SU-DHL-6 (cell line): ENCODE data around the gene PPARG.

Experiments used
- H2AFZ ChIP-seq: fragments of 200-600 bp; sonication (generic); 2 replicates; pipeline ENCODE4 v1.6.1; 2014; ENCODE audit warnings: low read depth, mild to moderate bottlenecking, moderate library complexity, mixed read lengths, antibody characterized with exemption, low read length; ENCODE audit not compliant: severe bottlenecking
- H3F3A ChIP-seq: fragments of 200-600 bp; shearing (Covaris generic); 2 replicates; pipeline ENCODE4 v1.6.0; 2016; ENCODE audit warnings: antibody characterized with exemption, mild to moderate bottlenecking; ENCODE audit not compliant: insufficient read depth
- H3K27ac ChIP-seq: fragments of 200-600 bp; sonication (generic); 2 replicates; pipeline ENCODE4 v1.5.1; 2016; ENCODE audit warnings: low read depth, mild to moderate bottlenecking, low read length, moderate library complexity, mixed read lengths
- H3K27me3 ChIP-seq: fragments of 200-600 bp; sonication (generic), shearing (Covaris generic); 2 replicates; pipeline ENCODE4 v1.6.0; 2014; ENCODE audit warnings: mild to moderate bottlenecking, low read length
- H3K36me3 ChIP-seq: fragments of 200-600 bp; sonication (generic); 2 replicates; pipeline ENCODE4 v1.6.1; 2014; ENCODE audit warnings: mild to moderate bottlenecking, low read length, mixed read lengths
- H3K4me2 ChIP-seq: fragments of 300-600, 200-600 bp; shearing (Covaris generic), sonication (generic); 2 replicates; pipeline ENCODE4 v1.6.0; 2014; ENCODE audit warnings: low read length, low read depth, mild to moderate bottlenecking; ENCODE audit not compliant: poor library complexity, severe bottlenecking
- H3K4me3 ChIP-seq: fragments of 200-600 bp; sonication (generic); 2 replicates; pipeline ENCODE4 v1.5.1; 2014; ENCODE audit warnings: antibody characterized with exemption, low read length, mild to moderate bottlenecking, mixed read lengths; ENCODE audit not compliant: insufficient read depth, poor library complexity, severe bottlenecking
- H3K79me2 ChIP-seq: fragments of 200-600 bp; sonication (generic); 2 replicates; pipeline ENCODE4 v1.6.1; 2014; ENCODE audit warnings: mild to moderate bottlenecking, low read length, moderate library complexity; ENCODE audit not compliant: insufficient read depth
- H3K9ac ChIP-seq: fragments of 200-600 bp; sonication (generic); 2 replicates; pipeline ENCODE4 v1.7.0; 2014; ENCODE audit warnings: mild to moderate bottlenecking, low read length
- H3K9me2 ChIP-seq: fragments of 200-600 bp; sonication (generic); replicated peaks from 2 replicates; pipeline ENCODE4 v1.6.1; 2014; ENCODE audit warnings: low read length; ENCODE audit not compliant: insufficient read depth
- H3K9me3 ChIP-seq: fragments of 200-600 bp; sonication (generic); 2 replicates; pipeline ENCODE4 v1.6.1; 2014; ENCODE audit warnings: low read length, mixed read lengths; ENCODE audit not compliant: insufficient read depth
- H4K20me1 ChIP-seq: fragments of 200-600 bp; sonication (generic); 2 replicates; pipeline ENCODE4 v1.6.1; 2014; ENCODE audit warnings: low read depth, mild to moderate bottlenecking, antibody characterized with exemption, low read length, moderate library complexity, mixed read lengths
- CTCF ChIP-seq: fragments of 200-600 bp; sonication (generic); IDR thresholded peaks from one replicate; pipeline ENCODE4 v1.5.1; 2017; ENCODE audit warnings: antibody characterized with exemption, mild to moderate bottlenecking, low read length, moderate library complexity; ENCODE audit not compliant: insufficient read depth, poor library complexity, severe bottlenecking
- EZH2phosphoT487 ChIP-seq: fragments of 200-600 bp; sonication (generic), shearing (Covaris generic); conservative IDR thresholded peaks from 2 replicates; pipeline ENCODE4 v1.6.1; 2018; ENCODE audit warnings: mild to moderate bottlenecking, antibody characterized with exemption, low read length, moderate library complexity, mixed read lengths

Gene PPARG

GRCh38 chr3:12252889-12253288 is 36.0 kb upstream of the PPARG start:
- Histone ChIP-seq H3K27ac (no peak overlapping the region), H3K27me3 (0 out of 2 replicates have a peak, but pooled peaks cover 3% of the 10 kb centered on the region), H3K36me3 (no peaks in the 10 kb centered on the region), H3K79me2 (no peaks in the 10 kb centered on the region), H3K9me2 (no peaks in the 10 kb centered on the region), H3K9ac (no peak overlapping the region), H2AFZ (no peak overlapping the region), H3F3A (no peaks in the 10 kb centered on the region), H4K20me1 (no peaks in the 10 kb centered on the region), H3K4me3 (no peak overlapping the region), H3K4me2 (no peak overlapping the region), H3K9me3 (0 out of 2 replicates have a peak, but pooled peaks cover 9% of the 10 kb centered on the region)
- no peak for TF ChIP-seq EZH2phosphoT487
- TF ChIP-seq CTCF = no peak

GRCh38 chr3:12253516-12254343 is 35.1 kb upstream of the PPARG start:
- H3K36me3 ChIP-seq = no peaks in the 10 kb centered on the region
- no peak overlapping the region for H2AFZ ChIP-seq
- H3K79me2 ChIP-seq = no peaks in the 10 kb centered on the region
- H3K9ac ChIP-seq = no peak overlapping the region
- H3K27me3 ChIP-seq = 0 out of 2 replicates have a peak, but pooled peaks cover 3% of the 10 kb centered on the region
- TF ChIP-seq CTCF (no peak), EZH2phosphoT487 (no peak)
- H3K9me3 ChIP-seq = 0 out of 2 replicates have a peak, but pooled peaks cover 9% of the 10 kb centered on the region
- H3K9me2 ChIP-seq = no peaks in the 10 kb centered on the region
- no peak overlapping the region for H3K27ac ChIP-seq
- no peaks in the 10 kb centered on the region for H3F3A ChIP-seq
- H4K20me1 ChIP-seq = no peaks in the 10 kb centered on the region
- no peak overlapping the region for H3K4me2 ChIP-seq
- no peak overlapping the region for H3K4me3 ChIP-seq

DNA sequence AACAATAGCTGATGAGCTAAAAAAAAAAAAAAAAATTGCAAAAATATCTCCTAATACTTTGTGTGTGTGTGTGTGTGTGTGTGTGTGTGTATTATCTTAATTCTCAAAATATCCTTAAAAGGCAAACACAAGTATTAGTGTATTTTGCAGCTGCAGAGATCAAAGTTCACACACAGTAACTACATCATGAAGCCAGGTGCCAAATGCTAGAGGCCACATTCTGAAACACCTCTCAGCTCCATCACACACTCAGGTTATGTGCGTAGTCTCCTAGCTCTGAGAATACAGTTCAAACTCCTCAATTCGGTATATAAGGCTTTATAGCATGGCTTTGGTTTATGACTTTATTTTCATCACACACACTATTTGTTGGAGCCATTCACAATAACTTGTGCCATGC is 33.5 kb upstream of the PPARG start:
- H3K4me3 ChIP-seq = no peak overlapping the region
- no peaks in the 10 kb centered on the region for H3K79me2 ChIP-seq
- TF ChIP-seq CTCF (no peak), EZH2phosphoT487 (no peak)
- H4K20me1 ChIP-seq = no peaks in the 10 kb centered on the region
- no peaks in the 10 kb centered on the region for H3K9me3 ChIP-seq
- H3K27ac ChIP-seq = no peak overlapping the region
- no peaks in the 10 kb centered on the region for H3K9me2 ChIP-seq
- no peak overlapping the region for H2AFZ ChIP-seq
- H3K27me3 ChIP-seq = 0 out of 2 replicates have a peak, but pooled peaks cover 3% of the 10 kb centered on the region
- no peak overlapping the region for H3K9ac ChIP-seq
- no peak overlapping the region for H3K4me2 ChIP-seq
- no peaks in the 10 kb centered on the region for H3K36me3 ChIP-seq
- no peaks in the 10 kb centered on the region for H3F3A ChIP-seq
